Neural progenitor cell (in vitro differentiated cells): ENCODE measurements around the gene UBN1. TPM values are rescaled to one million over a fixed set of nuclear protein-coding genes. Genes with fewer than 3 reads are reported as not detected.

Experiments
- DNase-seq: peaks from one replicate; pipeline ENCODE4 v3.0.0-alpha.2; 2016; ENCODE audit warnings: low spot score
- H2AFZ ChIP-seq: fragments of 200-600 bp; sonication (generic); replicated peaks from 2 replicates; pipeline ENCODE4 v1.6.1; 2016; ENCODE audit warnings: antibody characterized with exemption
- H3F3A ChIP-seq: fragments of 200-600 bp; sonication (generic); 2 replicates; pipeline ENCODE4 v1.6.1; 2016; ENCODE audit warnings: antibody characterized with exemption, low read depth
- H3K27ac ChIP-seq: fragments of 200-600 bp; sonication (generic); 2 replicates; pipeline ENCODE4 v1.5.1; 2016; ENCODE audit warnings: mild to moderate bottlenecking
- H3K27me3 ChIP-seq: fragments of 200-600 bp; sonication (generic); 2 replicates; pipeline ENCODE4 v1.6.1; 2016; ENCODE audit warnings: mild to moderate bottlenecking, moderate library complexity
- H3K36me3 ChIP-seq: fragments of 200-600 bp; sonication (generic); 2 replicates; pipeline ENCODE4 v1.5.1; 2016
- H3K4me1 ChIP-seq: fragments of 200-600 bp; sonication (generic); 2 replicates; pipeline ENCODE4 v1.6.1; 2016; ENCODE audit warnings: mixed run types
- H3K4me2 ChIP-seq: fragments of 200-600 bp; sonication (generic); 2 replicates; pipeline ENCODE4 v1.6.1; 2016
- H3K4me3 ChIP-seq: fragments of 200-600 bp; sonication (generic); 2 replicates; pipeline ENCODE4 v1.5.1; 2016
- H3K79me2 ChIP-seq: fragments of 200-600 bp; sonication (generic); 2 replicates; pipeline ENCODE4 v1.6.1; 2016; ENCODE audit warnings: low read depth
- H3K9ac ChIP-seq: fragments of 200-600 bp; sonication (generic); 2 replicates; pipeline ENCODE4 v1.6.1; 2016
- H3K9me3 ChIP-seq: fragments of 200-600 bp; sonication (generic); 2 replicates; pipeline ENCODE4 v1.5.1; 2016; ENCODE audit warnings: low read depth
- H4K20me1 ChIP-seq: fragments of 200-600 bp; sonication (generic); 2 replicates; pipeline ENCODE4 v1.6.1; 2016; ENCODE audit warnings: low read depth
- H3K27ac Mint-ChIP-seq: 3 replicates; pipeline ENCODE4 v1.8.0; 2021; ENCODE audit warnings: mixed read lengths
- H3K27me3 Mint-ChIP-seq: 2 replicates; pipeline ENCODE4 v1.8.0; 2022; ENCODE audit warnings: low read depth, mild to moderate bottlenecking, inconsistent platforms, moderate library complexity, mixed read lengths; ENCODE audit not compliant: insufficient read depth
- H3K36me3 Mint-ChIP-seq: 3 replicates; pipeline ENCODE4 v1.8.0; 2021; ENCODE audit warnings: mixed read lengths
- H3K4me1 Mint-ChIP-seq: 3 replicates; pipeline ENCODE4 v1.8.0; 2021; ENCODE audit warnings: mixed read lengths
- H3K4me3 Mint-ChIP-seq: 3 replicates; pipeline ENCODE4 v1.8.0; 2021; ENCODE audit warnings: mild to moderate bottlenecking, moderate library complexity, mixed read lengths
- H3K9me3 Mint-ChIP-seq: 3 replicates; pipeline ENCODE4 v1.8.0; 2020; ENCODE audit warnings: mixed read lengths
- CTCF ChIP-seq: fragments of 200-600 bp; sonication (generic); IDR thresholded peaks from 2 replicates; pipeline ENCODE4 v1.5.1; 2017; ENCODE audit warnings: antibody characterized with exemption, mild to moderate bottlenecking
- EZH2 ChIP-seq: fragments of 200-600 bp; sonication (generic); IDR thresholded peaks from 2 replicates; pipeline ENCODE4 v1.6.1; 2017; ENCODE audit warnings: antibody characterized with exemption, mild to moderate bottlenecking, moderate library complexity
- EZH2phosphoT487 ChIP-seq: fragments of 200-600 bp; sonication (generic); IDR thresholded peaks from 2 replicates; pipeline ENCODE4 v1.6.1; 2017; ENCODE audit warnings: antibody characterized with exemption
- total RNA-seq: library from RNA; depleted of rRNA; stranded (reverse); fragments of >200 nt; gene quantifications from 2 replicates; pipeline ENCODE4 v1.2.3, GENCODE V29; 2015; ENCODE audit warnings: low replicate concordance

UBN1 gene
- total RNA-seq, 1 donor from 2014 or later: 28.4 TPM

DNA sequence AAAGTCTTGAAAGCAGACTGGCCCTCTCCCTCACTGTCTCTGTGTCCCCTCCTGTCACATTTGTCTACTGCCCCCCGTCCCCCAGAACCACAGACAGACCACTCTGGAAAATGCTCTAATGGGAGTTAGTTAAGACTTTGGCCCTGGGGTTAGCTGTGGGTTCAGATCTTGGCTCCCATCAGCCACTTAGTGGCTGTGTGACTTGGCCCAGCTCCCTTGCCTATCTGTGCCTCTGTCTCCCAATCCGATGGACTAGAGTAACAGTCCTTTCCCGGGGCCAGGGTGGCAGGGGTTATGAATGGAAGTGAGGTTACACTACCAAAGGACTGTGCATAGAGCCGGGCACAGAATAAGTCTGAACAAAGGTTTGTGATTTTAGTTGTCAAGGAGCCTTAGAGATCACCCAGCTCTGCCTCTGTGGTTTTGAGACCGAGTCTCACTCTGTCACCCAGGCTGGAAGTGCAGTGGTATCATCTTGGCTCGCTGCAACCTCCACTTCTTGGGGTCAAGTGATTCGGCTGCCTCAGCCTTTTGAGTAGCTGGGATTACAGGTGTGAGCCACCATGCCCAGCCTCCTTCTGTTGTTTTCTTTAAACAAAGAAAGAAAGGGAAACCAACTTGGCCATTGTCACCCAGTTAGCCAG, 66.0 kb downstream of the UBN1 start:
- H3K4me1 Mint-ChIP-seq: peaks cover 9% of the 10 kb centered on the region
- DNase-seq: peak; percentile 34
- no peaks in the 10 kb centered on the region for H3K9me3 Mint-ChIP-seq
- H3K27ac ChIP-seq: no peak overlapping the region
- H3K36me3 ChIP-seq: no peaks in the 10 kb centered on the region
- H3K4me2 ChIP-seq: no peak overlapping the region
- H3K4me1 ChIP-seq: peaks cover 4% of the 10 kb centered on the region
- H3K27me3 ChIP-seq: no peaks in the 10 kb centered on the region
- no peak overlapping the region for H3K9ac ChIP-seq
- no peaks in the 10 kb centered on the region for H3K36me3 Mint-ChIP-seq
- no peaks in the 10 kb centered on the region for H3K79me2 ChIP-seq
- TF ChIP-seq EZH2phosphoT487 (peak; percentile 67), EZH2 (no peak)
- no peaks in the 10 kb centered on the region for H3K9me3 ChIP-seq
- H3K27me3 Mint-ChIP-seq: peaks cover 4% of the 10 kb centered on the region
- no peak overlapping the region for H3K4me3 Mint-ChIP-seq
- H3K4me3 ChIP-seq: no peak overlapping the region
- H3K27ac Mint-ChIP-seq: peak overlapping the region; percentile 50
- H3F3A ChIP-seq: peaks cover 11% of the 10 kb centered on the region
- H2AFZ ChIP-seq: no peak overlapping the region
- H4K20me1 ChIP-seq: peaks cover 3% of the 10 kb centered on the region

GRCh38 chr16:4913774-4914525, 66.7 kb downstream of the UBN1 start:
- peaks cover 8% of the 10 kb centered on the region for H3K4me1 ChIP-seq
- DNase-seq: no peak
- no peak overlapping the region for H3K4me2 ChIP-seq
- Mint-ChIP-seq H3K27me3 (peaks cover 4% of the 10 kb centered on the region), H3K36me3 (no peaks in the 10 kb centered on the region), H3K27ac (peak overlapping the region; percentile 50), H3K4me1 (peaks cover 9% of the 10 kb centered on the region), H3K9me3 (no peaks in the 10 kb centered on the region), H3K4me3 (no peak overlapping the region)
- H3K4me3 ChIP-seq: no peak overlapping the region
- no peaks in the 10 kb centered on the region for H3K27me3 ChIP-seq
- TF ChIP-seq EZH2phosphoT487 (no peak), CTCF (no peak), EZH2 (no peak)
- H3F3A ChIP-seq: peaks cover 11% of the 10 kb centered on the region
- H3K9me3 ChIP-seq: no peaks in the 10 kb centered on the region
- no peak overlapping the region for H3K9ac ChIP-seq
- no peak overlapping the region for H2AFZ ChIP-seq
- H3K79me2 ChIP-seq: no peaks in the 10 kb centered on the region
- H3K36me3 ChIP-seq: no peaks in the 10 kb centered on the region
- H3K27ac ChIP-seq: no peak overlapping the region
- H4K20me1 ChIP-seq: peaks cover 3% of the 10 kb centered on the region

GRCh38 chr16:4914528-4915225, 67.4 kb downstream of the UBN1 start:
- no peak overlapping the region for H3K4me2 ChIP-seq
- H3K36me3 ChIP-seq: no peaks in the 10 kb centered on the region
- H3K4me1 Mint-ChIP-seq: peaks cover 9% of the 10 kb centered on the region
- H3K4me1 ChIP-seq: peaks cover 8% of the 10 kb centered on the region
- DNase-seq: no peak
- H3K27ac Mint-ChIP-seq: no peak overlapping the region
- no peak overlapping the region for H3K4me3 Mint-ChIP-seq
- no peaks in the 10 kb centered on the region for H3K9me3 ChIP-seq
- peaks cover 3% of the 10 kb centered on the region for H4K20me1 ChIP-seq
- H3K9ac ChIP-seq: no peak overlapping the region
- H2AFZ ChIP-seq: no peak overlapping the region
- H3K27me3 ChIP-seq: no peaks in the 10 kb centered on the region
- no peaks in the 10 kb centered on the region for H3K36me3 Mint-ChIP-seq
- no peak overlapping the region for H3K4me3 ChIP-seq
- peaks cover 11% of the 10 kb centered on the region for H3F3A ChIP-seq
- TF ChIP-seq CTCF: no peak
- no peak for TF ChIP-seq EZH2phosphoT487
- TF ChIP-seq EZH2: no peak
- peaks cover 4% of the 10 kb centered on the region for H3K27me3 Mint-ChIP-seq
- H3K9me3 Mint-ChIP-seq: no peaks in the 10 kb centered on the region
- H3K27ac ChIP-seq: no peak overlapping the region
- H3K79me2 ChIP-seq: no peaks in the 10 kb centered on the region
